ENCODE results near the gene TMEM8B.
A peak's percentile ranks its signal among the peaks of the same experiment; 100 is the strongest.

Gene TMEM8B

DNA sequence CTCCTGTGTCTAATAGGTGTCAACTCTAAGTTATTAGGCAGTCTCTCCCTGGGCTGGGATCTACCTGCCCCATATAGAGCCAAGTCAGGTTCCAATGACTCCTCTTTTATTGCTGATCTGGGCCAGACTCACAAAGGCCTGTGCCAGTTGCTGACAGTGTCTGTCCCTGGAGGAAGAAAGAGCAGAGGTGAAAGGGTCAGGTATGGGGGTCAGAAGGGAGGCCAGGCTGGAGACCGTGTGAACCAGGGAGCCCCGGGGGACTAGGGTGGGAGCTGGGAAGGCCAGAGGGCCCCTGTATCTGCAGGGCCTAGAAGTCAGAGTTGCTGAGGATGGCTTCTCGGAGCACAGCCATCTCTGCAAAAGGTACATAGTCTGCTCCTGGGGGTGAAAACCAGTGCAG is 10.7 kb upstream of the TMEM8B start:
- no peak overlapping the region for H3K4me3 ChIP-seq (ENCODE audit: low read length)
- DNase-seq (ENCODE audit: low read depth) = no peak
- TF ChIP-seq, protein P1, sequence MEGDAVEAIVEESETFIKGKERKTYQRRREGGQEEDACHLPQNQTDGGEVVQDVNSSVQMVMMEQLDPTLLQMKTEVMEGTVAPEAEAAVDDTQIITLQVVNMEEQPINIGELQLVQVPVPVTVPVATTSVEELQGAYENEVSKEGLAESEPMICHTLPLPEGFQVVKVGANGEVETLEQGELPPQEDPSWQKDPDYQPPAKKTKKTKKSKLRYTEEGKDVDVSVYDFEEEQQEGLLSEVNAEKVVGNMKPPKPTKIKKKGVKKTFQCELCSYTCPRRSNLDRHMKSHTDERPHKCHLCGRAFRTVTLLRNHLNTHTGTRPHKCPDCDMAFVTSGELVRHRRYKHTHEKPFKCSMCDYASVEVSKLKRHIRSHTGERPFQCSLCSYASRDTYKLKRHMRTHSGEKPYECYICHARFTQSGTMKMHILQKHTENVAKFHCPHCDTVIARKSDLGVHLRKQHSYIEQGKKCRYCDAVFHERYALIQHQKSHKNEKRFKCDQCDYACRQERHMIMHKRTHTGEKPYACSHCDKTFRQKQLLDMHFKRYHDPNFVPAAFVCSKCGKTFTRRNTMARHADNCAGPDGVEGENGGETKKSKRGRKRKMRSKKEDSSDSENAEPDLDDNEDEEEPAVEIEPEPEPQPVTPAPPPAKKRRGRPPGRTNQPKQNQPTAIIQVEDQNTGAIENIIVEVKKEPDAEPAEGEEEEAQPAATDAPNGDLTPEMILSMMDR (conservative IDR thresholded peaks at IDR 0.05; ENCODE audit: low read length) = no peak

DNA sequence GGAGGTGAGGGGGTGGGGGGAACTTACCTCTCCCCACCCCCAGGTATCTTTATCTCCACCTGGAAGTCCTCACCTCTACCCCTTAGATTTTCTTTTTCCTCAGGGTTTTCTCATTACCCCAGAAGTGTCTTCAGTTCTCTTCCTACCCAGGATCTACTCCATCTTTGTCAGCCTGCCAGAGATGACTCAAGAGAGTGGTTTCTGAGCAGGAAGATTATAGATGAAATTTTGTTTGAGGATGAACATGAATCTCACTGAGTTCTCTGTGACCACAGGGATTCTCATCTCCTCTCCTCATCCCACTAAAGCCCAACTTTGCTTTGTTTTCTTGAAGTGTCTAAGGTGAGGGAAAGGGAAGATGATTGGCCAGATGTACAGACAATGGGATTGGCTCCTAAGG is 9.0 kb upstream of the TMEM8B start:
- peak; percentile 82 for DNase-seq (ENCODE audit: low read depth)
- no peak overlapping the region for H3K4me3 ChIP-seq (ENCODE audit: low read length)
- TF ChIP-seq, protein P1 (conservative IDR thresholded peaks at IDR 0.05; ENCODE audit: low read length) = no peak

DNA sequence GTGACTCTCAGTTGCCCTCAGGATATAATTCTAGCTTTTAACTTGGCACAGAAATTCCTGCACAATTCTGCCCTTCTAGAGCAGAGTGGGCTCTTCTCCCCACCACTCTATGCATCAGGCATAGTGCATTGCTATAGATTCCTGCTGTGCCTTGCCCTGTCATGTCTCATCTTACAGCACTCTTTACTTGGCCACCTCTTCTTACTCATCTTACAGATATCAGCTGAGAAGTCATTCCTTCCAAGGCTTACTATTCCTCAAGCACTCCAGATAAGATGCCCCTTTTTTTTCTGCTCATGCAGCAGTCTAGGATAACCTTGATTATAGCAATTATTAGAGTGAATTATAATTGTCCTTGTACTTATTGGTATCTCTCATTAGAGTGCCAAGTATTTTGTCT is 6.1 kb upstream of the TMEM8B start:
- DNase-seq (ENCODE audit: low read depth) = no peak
- H3K4me3 ChIP-seq (ENCODE audit: low read length) = no peak overlapping the region
- TF ChIP-seq, protein P1 (conservative IDR thresholded peaks at IDR 0.05; ENCODE audit: low read length) = no peak

DNA sequence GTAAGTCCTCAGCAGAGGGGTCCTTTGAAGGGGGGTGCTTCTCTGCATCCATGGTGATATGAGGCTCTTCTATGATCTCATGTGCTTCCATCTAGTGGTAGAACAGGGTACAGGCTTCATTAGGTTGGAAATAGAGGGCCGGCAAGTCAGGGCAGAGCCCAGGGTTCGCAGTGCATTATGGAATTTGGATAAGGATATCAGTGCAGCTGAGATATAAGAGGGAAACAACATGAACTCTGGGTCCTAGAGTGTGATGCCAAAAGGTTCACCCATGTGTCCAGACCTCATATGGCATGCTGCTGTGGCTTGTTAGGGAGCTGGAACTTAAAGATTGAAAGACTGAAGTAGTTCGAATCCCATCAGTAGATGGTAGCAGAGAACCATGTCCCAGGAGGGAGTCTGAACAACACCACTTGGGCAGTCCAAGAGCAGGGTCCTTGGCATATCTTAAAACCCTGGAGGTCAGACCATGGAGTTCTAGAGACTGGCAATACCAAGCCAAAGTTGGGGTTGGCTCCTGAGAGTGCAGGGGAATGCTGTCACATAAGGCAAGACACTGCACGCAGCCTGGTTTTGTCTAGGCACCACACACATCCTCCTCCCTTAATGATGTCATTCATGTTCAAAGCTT is 2.8 kb upstream of the TMEM8B start:
- H3K4me3 ChIP-seq (ENCODE audit: low read length) = no peak overlapping the region
- peak; percentile 65 for DNase-seq (ENCODE audit: low read depth)
- TF ChIP-seq, protein P1 (conservative IDR thresholded peaks at IDR 0.05; ENCODE audit: low read length) = peak; percentile 79

DNA sequence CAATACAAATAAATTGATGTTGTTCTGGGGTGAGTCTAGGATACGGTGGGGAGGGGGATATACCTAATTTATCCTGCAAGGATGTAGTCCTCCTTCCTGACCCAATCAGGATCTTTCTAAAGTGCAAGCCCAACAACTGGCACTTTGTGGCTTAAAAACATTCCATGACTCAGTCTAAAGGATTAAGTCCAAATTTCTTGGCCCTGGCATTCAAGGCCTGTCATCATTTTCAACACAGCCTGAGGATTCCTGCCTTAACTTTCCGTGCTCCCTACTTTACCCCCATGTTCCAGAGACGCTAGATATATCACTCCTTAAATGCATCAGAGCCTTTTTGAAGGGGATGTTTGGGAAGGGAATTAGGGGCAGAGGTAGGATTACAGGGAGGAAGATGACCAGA is 1.5 kb upstream of the TMEM8B start:
- no peak overlapping the region for H3K4me3 ChIP-seq (ENCODE audit: low read length)
- DNase-seq (ENCODE audit: low read depth) = peak; percentile 83
- TF ChIP-seq, protein P1 (conservative IDR thresholded peaks at IDR 0.05; ENCODE audit: low read length) = no peak

DNA sequence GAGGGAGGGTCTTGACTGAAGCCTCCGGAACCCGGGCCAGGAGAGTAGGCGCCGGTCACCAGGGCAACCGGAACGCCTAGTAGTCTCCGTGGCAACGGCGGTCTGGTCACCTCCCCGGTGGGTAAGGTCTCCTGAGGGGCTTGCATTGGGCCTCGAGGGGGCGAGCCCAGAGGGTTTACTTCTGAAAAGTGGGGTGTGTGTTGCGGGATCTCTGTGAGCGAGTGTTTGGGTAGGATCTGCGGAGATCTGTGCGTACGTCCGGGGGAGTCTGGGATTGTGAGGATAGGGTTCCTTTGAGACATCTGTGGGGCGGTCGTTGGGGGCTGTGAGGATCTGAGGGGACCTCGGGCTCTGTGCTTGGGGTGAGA is 328 bp upstream of the TMEM8B start, which contains the start of gene FAM221B:
TSS of gene FAM221B (minus strand) at position 17 of the 368 bp plus-strand sequence. CDS start 2,571 bp downstream, outside the sequence.
- TF ChIP-seq, protein P1 (conservative IDR thresholded peaks at IDR 0.05; ENCODE audit: low read length) = no peak
- peak within 1 kb of the TSS; percentile 73 for H3K4me3 ChIP-seq (ENCODE audit: low read length)
- no peak for DNase-seq (ENCODE audit: low read depth)

DNA sequence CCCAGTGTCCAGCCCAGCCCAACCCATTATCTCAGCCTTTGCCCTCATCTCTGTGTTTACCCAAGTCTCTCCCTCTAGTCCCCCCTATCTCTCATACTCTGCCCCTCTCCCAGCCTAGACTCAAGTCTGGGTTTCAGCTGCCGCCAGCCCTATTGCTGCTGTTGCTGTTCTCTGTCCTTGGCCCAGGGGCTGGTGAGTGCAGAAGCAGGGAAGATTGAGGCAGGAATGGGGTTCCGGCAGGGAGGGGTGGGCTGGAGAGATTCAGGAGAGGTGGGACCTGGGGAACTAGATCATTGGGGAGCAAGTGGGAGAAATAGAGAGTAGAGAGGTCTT is 702 bp downstream of the TMEM8B start:
- TF ChIP-seq, protein P1 (conservative IDR thresholded peaks at IDR 0.05; ENCODE audit: low read length) = no peak
- H3K4me3 ChIP-seq (ENCODE audit: low read length) = peak overlapping the region; percentile 73
- no peak for DNase-seq (ENCODE audit: low read depth)

Measured in AG10803 (cell line).